Right lobe of liver (tissue), 4 donors: Measurements from ENCODE around the gene KLRC4.

Experiments used
- POLR2A ChIP-seq: fragments of 450-650 bp; IDR thresholded peaks from one replicate; pipeline ENCODE4 v1.6.1; 2017; ENCODE audit warnings: antibody characterized with exemption, mild to moderate bottlenecking
- TF ChIP-seq, protein P1 (sequence below), 4 donors: fragments of 200-600 bp in 3 of 4; fragments of 450-650 bp in 1 of 4; IDR thresholded peaks; one replicate each; pipeline versions ENCODE4 v1.5.1 to v1.8.0; 2016 to 2022; ENCODE audit warnings: antibody characterized with exemption in 4 of 4, mild to moderate bottlenecking in 2 of 4
- donor health status: DM: no; HTN: no; CAD: no.
- donor health status: DM: no; HTN: no; CAD: no.
- donor health status: DM: no; HTN: yes; CAD: no.

GRCh38 chr12:10392394-10392930 lies 17.1 kb downstream of the KLRC4 start:
- TF ChIP-seq, protein P1, sequence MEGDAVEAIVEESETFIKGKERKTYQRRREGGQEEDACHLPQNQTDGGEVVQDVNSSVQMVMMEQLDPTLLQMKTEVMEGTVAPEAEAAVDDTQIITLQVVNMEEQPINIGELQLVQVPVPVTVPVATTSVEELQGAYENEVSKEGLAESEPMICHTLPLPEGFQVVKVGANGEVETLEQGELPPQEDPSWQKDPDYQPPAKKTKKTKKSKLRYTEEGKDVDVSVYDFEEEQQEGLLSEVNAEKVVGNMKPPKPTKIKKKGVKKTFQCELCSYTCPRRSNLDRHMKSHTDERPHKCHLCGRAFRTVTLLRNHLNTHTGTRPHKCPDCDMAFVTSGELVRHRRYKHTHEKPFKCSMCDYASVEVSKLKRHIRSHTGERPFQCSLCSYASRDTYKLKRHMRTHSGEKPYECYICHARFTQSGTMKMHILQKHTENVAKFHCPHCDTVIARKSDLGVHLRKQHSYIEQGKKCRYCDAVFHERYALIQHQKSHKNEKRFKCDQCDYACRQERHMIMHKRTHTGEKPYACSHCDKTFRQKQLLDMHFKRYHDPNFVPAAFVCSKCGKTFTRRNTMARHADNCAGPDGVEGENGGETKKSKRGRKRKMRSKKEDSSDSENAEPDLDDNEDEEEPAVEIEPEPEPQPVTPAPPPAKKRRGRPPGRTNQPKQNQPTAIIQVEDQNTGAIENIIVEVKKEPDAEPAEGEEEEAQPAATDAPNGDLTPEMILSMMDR (IDR thresholded peaks at IDR 0.05): no peak
- TF ChIP-seq POLR2A: no peak
